DOHH2 (cell line): ENCODE data around the gene MLH3.

ENCODE experiments used
- CTCF ChIP-seq: fragments of 200-600 bp; sonication (generic); IDR thresholded peaks from one replicate; pipeline ENCODE4 v1.5.1; 2014; ENCODE audit warnings: antibody characterized with exemption, mild to moderate bottlenecking, low read depth, low read length; ENCODE audit not compliant: poor library complexity, severe bottlenecking
- EZH2phosphoT487 ChIP-seq: fragments of 200-600 bp; sonication (generic); IDR thresholded peaks from 2 replicates; pipeline ENCODE4 v1.6.1; 2017; ENCODE audit warnings: borderline replicate concordance, mild to moderate bottlenecking, antibody characterized with exemption, low read length, moderate library complexity, mixed read lengths

- TF ChIP-seq CTCF = no peak
- no peak for TF ChIP-seq EZH2phosphoT487
Observed at GRCh38 chr14:75044322-75044721, 6.9 kb downstream of the MLH3 start.
